Coronary artery (tissue), 2 donors: ENCODE measurements around the gene CHMP5.

ENCODE experiments used
- DNase-seq: peaks from one replicate; pipeline ENCODE4 v3.0.0-alpha.2; 2017; ENCODE audit warnings: low spot score
- H3K27ac ChIP-seq, 2 donors: fragments of 200-600 bp; sonication (generic); one replicate each; pipeline ENCODE4 v1.5.1; 2016 to 2019
- H3K4me3 ChIP-seq: fragments of 200-600 bp; sonication (generic); 2 replicates; pipeline ENCODE4 v1.5.1; 2016; ENCODE audit warnings: mild to moderate bottlenecking, moderate library complexity
- TF ChIP-seq, protein P1 (sequence below): fragments of 200-600 bp; sonication (generic); IDR thresholded peaks from one replicate; pipeline ENCODE4 v1.5.1; 2019; ENCODE audit warnings: antibody characterized with exemption

CHMP5 gene

DNA sequence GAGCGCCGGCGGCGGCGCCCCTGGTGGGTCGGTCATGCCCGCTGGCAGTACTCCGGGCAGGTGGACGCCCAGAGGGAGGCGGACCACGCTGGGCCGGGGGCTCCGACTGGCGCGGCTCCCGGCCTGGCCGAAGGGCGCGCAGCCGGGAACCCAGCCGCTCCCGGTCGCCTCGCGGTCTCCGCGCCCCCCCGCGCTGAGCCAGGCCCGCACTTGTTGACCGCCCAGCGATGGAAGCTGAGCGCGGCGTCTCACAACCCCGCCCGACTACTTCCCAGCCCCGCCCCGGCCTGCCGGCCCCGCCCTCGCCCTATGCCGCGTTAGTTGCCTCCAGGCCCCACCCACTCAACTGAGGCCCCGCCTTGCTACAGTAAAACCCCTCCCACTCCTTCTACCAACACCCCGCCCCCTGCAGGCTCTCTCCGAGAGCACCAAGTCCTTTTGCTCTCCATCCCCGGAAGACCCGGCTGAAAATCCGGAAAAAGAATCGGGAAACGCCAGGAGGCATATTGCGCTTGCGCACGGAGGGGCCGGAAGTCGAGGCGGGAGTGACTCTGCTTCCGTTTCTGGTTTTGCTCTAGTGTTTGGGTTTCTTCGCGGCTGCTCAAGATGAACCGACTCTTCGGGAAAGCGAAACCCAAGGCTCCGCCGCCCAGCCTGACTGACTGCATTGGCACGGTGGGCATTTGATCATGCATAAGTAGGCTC is at the start of gene CHMP5, which contains the start of gene BAG1:
CHMP5 (plus strand) TSS at position 577 of the 705 bp plus-strand sequence; CDS start at position 607, 30 bp downstream.
BAG1 (minus strand) TSS at position 236 of the 705 bp plus-strand sequence.
- H3K4me3 ChIP-seq, result peak within 1 kb of the TSS; percentile 91
- DNase-seq, result peak; percentile 100
- peak within 1 kb of the TSS; percentile 90 to 92 for H3K27ac ChIP-seq
- TF ChIP-seq, protein P1, sequence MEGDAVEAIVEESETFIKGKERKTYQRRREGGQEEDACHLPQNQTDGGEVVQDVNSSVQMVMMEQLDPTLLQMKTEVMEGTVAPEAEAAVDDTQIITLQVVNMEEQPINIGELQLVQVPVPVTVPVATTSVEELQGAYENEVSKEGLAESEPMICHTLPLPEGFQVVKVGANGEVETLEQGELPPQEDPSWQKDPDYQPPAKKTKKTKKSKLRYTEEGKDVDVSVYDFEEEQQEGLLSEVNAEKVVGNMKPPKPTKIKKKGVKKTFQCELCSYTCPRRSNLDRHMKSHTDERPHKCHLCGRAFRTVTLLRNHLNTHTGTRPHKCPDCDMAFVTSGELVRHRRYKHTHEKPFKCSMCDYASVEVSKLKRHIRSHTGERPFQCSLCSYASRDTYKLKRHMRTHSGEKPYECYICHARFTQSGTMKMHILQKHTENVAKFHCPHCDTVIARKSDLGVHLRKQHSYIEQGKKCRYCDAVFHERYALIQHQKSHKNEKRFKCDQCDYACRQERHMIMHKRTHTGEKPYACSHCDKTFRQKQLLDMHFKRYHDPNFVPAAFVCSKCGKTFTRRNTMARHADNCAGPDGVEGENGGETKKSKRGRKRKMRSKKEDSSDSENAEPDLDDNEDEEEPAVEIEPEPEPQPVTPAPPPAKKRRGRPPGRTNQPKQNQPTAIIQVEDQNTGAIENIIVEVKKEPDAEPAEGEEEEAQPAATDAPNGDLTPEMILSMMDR, result peak; percentile 11

DNA sequence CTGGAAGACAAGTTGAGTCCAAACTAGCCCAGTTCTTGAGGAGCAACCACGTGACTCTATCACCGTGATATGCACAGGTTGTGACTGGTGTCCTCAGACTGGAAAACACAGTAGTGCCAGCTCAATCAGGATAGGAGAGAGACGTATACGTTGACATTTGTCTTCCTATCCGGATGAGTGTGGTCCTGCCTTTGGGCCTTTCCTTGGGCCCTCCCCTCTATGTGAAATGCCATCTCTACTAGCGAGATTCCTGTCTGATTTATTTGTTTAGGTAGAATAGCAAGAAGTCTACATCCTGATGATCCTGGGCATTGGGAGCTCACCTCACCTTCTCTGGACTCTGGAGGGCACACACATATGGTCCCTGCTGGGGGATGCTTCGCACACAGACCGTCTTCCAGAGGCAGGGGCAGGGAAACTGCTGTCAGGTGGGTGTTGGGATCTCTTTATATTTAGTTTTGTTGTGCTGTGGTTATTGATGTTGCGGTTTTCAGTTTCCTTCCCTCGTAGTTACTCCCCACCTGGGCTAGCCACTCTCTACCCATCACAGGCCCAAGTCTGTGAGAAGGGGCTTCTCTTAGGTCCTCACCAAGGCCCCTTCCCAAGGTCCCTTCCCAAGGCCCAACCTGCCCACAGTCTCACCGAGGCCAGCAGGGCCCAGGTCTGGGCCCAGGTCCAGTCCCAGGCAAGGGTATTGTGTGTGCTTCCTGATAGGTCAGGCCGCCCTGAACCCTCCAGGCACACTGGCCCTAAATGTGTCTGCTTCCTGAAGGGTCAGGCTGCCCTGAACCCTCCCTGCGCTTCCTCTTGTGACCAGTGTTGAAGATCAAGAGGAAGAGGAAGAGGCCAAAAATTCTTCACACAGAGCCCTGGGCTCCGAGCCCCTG is 43.9 kb upstream of the CHMP5 start:
- no peak overlapping the region for H3K4me3 ChIP-seq
- TF ChIP-seq, protein P1, result no peak
- no peak overlapping the region for H3K27ac ChIP-seq
- DNase-seq, result no peak

DNA sequence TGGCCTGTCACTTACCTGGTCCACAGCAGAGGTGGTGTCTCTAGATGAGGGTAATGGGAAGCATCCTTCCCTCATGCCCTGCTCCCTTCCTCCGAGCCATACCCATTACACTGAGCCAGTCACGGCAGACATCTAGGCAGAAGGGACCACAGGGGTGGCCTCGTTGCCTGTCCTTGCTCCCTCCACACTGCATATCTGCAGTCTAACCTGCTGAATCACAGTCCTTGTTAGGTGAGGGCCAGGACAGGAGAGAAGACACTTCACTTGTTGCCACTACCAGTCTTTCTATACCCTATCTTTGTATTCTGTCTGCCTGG is 43.3 kb upstream of the CHMP5 start:
- TF ChIP-seq, protein P1, result no peak
- DNase-seq, result no peak
- no peak overlapping the region for H3K27ac ChIP-seq
- H3K4me3 ChIP-seq, result no peak overlapping the region

DNA sequence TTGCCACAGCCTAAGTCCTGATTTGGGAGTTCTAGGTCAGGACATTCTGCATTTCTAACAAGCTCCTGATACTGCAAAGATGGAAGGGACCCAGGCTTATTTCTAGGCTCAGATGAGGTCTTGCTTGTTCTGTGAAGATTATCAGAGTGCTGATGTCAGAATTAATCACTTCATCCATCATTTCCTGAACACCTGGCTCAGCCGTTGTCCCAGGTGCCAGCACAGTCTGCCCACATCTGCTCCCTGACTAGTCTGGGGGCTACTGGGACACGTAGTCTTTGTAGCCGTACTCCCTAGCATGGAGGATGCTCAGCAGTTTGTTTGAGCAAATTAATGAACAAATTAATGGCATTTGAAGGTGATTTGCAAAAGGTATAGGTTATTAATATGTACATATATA is 42.8 kb upstream of the CHMP5 start:
- TF ChIP-seq, protein P1, result no peak
- no peak overlapping the region for H3K4me3 ChIP-seq
- DNase-seq, result no peak
- H3K27ac ChIP-seq, result no peak overlapping the region

DNA sequence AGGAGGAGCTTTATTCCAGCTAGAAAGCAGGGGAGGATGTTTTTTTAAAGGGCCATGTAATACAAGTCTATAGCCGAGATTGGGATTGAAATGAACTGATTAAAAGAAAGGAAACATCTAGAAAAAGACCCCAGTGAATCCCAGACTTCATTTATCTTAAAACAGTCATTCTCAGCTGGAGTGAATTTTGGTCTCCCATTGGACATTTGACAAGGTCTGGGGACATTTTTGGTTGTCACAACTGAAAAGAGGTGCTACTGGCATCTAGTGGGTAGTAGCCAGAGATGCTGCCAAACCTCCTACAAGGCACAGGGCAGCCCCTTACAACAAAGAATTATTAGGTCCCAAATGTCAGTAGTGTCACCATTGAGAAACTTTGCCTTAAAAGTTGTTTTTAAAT is 41.2 kb upstream of the CHMP5 start:
- Histone ChIP-seq H3K4me3 (no peak overlapping the region), H3K27ac (no peak overlapping the region)
- TF ChIP-seq, protein P1, result no peak
- no peak for DNase-seq

GRCh38 chr9:33225319-33226147 is 39.3 kb upstream of the CHMP5 start:
- Histone ChIP-seq H3K4me3 (no peak overlapping the region), H3K27ac (no peak overlapping the region)
- DNase-seq, result no peak

More at GRCh38 chr9:33225319-33226147, 39.3 kb upstream of the CHMP5 start:
- TF ChIP-seq, protein P1, result peak; percentile 74
